ENCODE results near the gene MREG. TPM values are rescaled to one million over a fixed set of nuclear protein-coding genes. Genes with fewer than 3 reads are reported as not detected.

Gene MREG
- total RNA-seq, 1 donor from 2014 or later = 11.9 TPM

GRCh38 chr2:215911301-215912085, 101.9 kb downstream of the MREG start:
- H3K9me3 Mint-ChIP-seq = peaks cover 14% of the 10 kb centered on the region
- no peak for DNase-seq (ENCODE audit: low spot score in 2 of 2, unreplicated experiment in 2 of 2)
- TF ChIP-seq CTCF (IDR thresholded peaks at IDR 0.05; ENCODE audit: unreplicated experiment) = no peak
- no peaks in the 10 kb centered on the region for H3K36me3 Mint-ChIP-seq
- H3K27me3 Mint-ChIP-seq (ENCODE audit: low read depth) = peaks cover 2% of the 10 kb centered on the region
- no peak overlapping the region for H3K4me3 Mint-ChIP-seq
- peaks cover 4% of the 10 kb centered on the region for H3K4me1 Mint-ChIP-seq
- no peak overlapping the region for H3K27ac Mint-ChIP-seq

GRCh38 chr2:215910180-215910579, 103.2 kb downstream of the MREG start:
- H3K4me1 Mint-ChIP-seq = peaks cover 4% of the 10 kb centered on the region
- peaks cover 14% of the 10 kb centered on the region for H3K9me3 Mint-ChIP-seq
- no peak overlapping the region for H3K4me3 Mint-ChIP-seq
- no peak overlapping the region for H3K27ac Mint-ChIP-seq
- H3K27me3 Mint-ChIP-seq (ENCODE audit: low read depth) = peaks cover 2% of the 10 kb centered on the region
- DNase-seq (ENCODE audit: low spot score in 2 of 2, unreplicated experiment in 2 of 2) = no peak
- no peak for TF ChIP-seq CTCF (IDR thresholded peaks at IDR 0.05; ENCODE audit: unreplicated experiment)
- no peaks in the 10 kb centered on the region for H3K36me3 Mint-ChIP-seq

GRCh38 chr2:215907147-215907546, 106.2 kb downstream of the MREG start:
- Mint-ChIP-seq H3K4me1 (no peaks in the 10 kb centered on the region), H3K27me3 (ENCODE audit: low read depth) (no peaks in the 10 kb centered on the region), H3K4me3 (no peak overlapping the region), H3K27ac (no peak overlapping the region), H3K36me3 (no peaks in the 10 kb centered on the region), H3K9me3 (peaks cover 14% of the 10 kb centered on the region)
- DNase-seq (ENCODE audit: low spot score in 2 of 2, unreplicated experiment in 2 of 2) = no peak
- TF ChIP-seq CTCF (IDR thresholded peaks at IDR 0.05; ENCODE audit: unreplicated experiment) = no peak

GRCh38 chr2:215906458-215906857, 106.9 kb downstream of the MREG start:
- no peak for DNase-seq (ENCODE audit: low spot score in 2 of 2, unreplicated experiment in 2 of 2)
- no peak overlapping the region for H3K4me3 Mint-ChIP-seq

GRCh38 chr2:215905691-215906090, 107.7 kb downstream of the MREG start:
- no peak for DNase-seq (ENCODE audit: low spot score in 2 of 2, unreplicated experiment in 2 of 2)
- Mint-ChIP-seq H3K27me3 (ENCODE audit: low read depth) (no peaks in the 10 kb centered on the region), H3K9me3 (peaks cover 8% of the 10 kb centered on the region), H3K4me3 (no peak overlapping the region), H3K27ac (no peak overlapping the region), H3K4me1 (peaks cover 4% of the 10 kb centered on the region), H3K36me3 (no peaks in the 10 kb centered on the region)
- TF ChIP-seq CTCF (IDR thresholded peaks at IDR 0.05; ENCODE audit: unreplicated experiment) = no peak

More at GRCh38 chr2:215906458-215906857, 106.9 kb downstream of the MREG start:
- TF ChIP-seq CTCF (IDR thresholded peaks at IDR 0.05; ENCODE audit: unreplicated experiment) = no peak
- Mint-ChIP-seq H3K27me3 (ENCODE audit: low read depth) (no peaks in the 10 kb centered on the region), H3K4me1 (no peaks in the 10 kb centered on the region), H3K27ac (no peak overlapping the region), H3K36me3 (no peaks in the 10 kb centered on the region), H3K9me3 (peaks cover 11% of the 10 kb centered on the region)

All from mesothelial cell of epicardium (in vitro differentiated cells).